Measurements from ENCODE around the gene TECTB.

TECTB gene

GRCh38 chr10:112258407-112258806 is 24.8 kb upstream of the TECTB start:
- H3K4me3 ChIP-seq (replicated peaks in 1 of 2; ENCODE audit: low read depth in 2 of 2, low read length in 2 of 2), result no peak overlapping the region
- DNase-seq (ENCODE audit: low read depth in 2 of 2), result no peak
- no peak for TF ChIP-seq CTCF (IDR thresholded peaks at IDR 0.05; ENCODE audit: low read depth, low read length)

GRCh38 chr10:112259688-112260087 is 23.5 kb upstream of the TECTB start:
- DNase-seq (ENCODE audit: low read depth in 2 of 2), result no peak
- TF ChIP-seq CTCF (IDR thresholded peaks at IDR 0.05; ENCODE audit: low read depth, low read length), result no peak
- H3K4me3 ChIP-seq (replicated peaks in 1 of 2; ENCODE audit: low read depth in 2 of 2, low read length in 2 of 2), result no peak overlapping the region

GRCh38 chr10:112260831-112261230 is 22.4 kb upstream of the TECTB start:
- DNase-seq (ENCODE audit: low read depth in 2 of 2), result no peak
- no peak overlapping the region for H3K4me3 ChIP-seq (replicated peaks in 1 of 2; ENCODE audit: low read depth in 2 of 2, low read length in 2 of 2)

GRCh38 chr10:112261281-112261822 is 21.8 kb upstream of the TECTB start:
- H3K4me3 ChIP-seq (replicated peaks in 1 of 2; ENCODE audit: low read depth in 2 of 2, low read length in 2 of 2), result no peak overlapping the region
- peak; percentile 3 to 57 for DNase-seq (ENCODE audit: low read depth in 2 of 2)
- no peak for TF ChIP-seq CTCF (IDR thresholded peaks at IDR 0.05; ENCODE audit: low read depth, low read length)

More at GRCh38 chr10:112260831-112261230, 22.4 kb upstream of the TECTB start:
- no peak for TF ChIP-seq CTCF (IDR thresholded peaks at IDR 0.05; ENCODE audit: low read depth, low read length)

GRCh38 chr10:112262546-112262945 is 20.7 kb upstream of the TECTB start:
- no peak overlapping the region for H3K4me3 ChIP-seq (replicated peaks in 1 of 2; ENCODE audit: low read depth in 2 of 2, low read length in 2 of 2)
- no peak for DNase-seq (ENCODE audit: low read depth in 2 of 2)
- no peak for TF ChIP-seq CTCF (IDR thresholded peaks at IDR 0.05; ENCODE audit: low read depth, low read length)

- H3K4me3 ChIP-seq (replicated peaks in 1 of 2; ENCODE audit: low read depth in 2 of 2, low read length in 2 of 2), result no peak overlapping the region
- no peak for TF ChIP-seq CTCF (IDR thresholded peaks at IDR 0.05; ENCODE audit: low read depth, low read length)
These were observed 17.5 kb upstream of the TECTB start for GRCh38 chr10:112265745-112266144.

GRCh38 chr10:112269266-112269665 is 13.9 kb upstream of the TECTB start:
- TF ChIP-seq CTCF (IDR thresholded peaks at IDR 0.05; ENCODE audit: low read depth, low read length), result no peak
- peak in 1 of 2 donors; percentile 49 for DNase-seq (ENCODE audit: low read depth in 2 of 2)
- H3K4me3 ChIP-seq (replicated peaks in 1 of 2; ENCODE audit: low read depth in 2 of 2, low read length in 2 of 2), result no peak overlapping the region

More at GRCh38 chr10:112265745-112266144, 17.5 kb upstream of the TECTB start:
- DNase-seq (ENCODE audit: low read depth in 2 of 2), result no peak
